Ovary (tissue), 3 donors: ENCODE results near the gene COMTD1.

Experiments used
- CTCF ChIP-seq, 3 donors: fragments of 450-650 bp in 2 of 3; fragments of 200-600 bp in 1 of 3; IDR thresholded peaks; one replicate each; pipeline versions ENCODE4 v1.5.1 to v1.8.0; 2016 to 2022; ENCODE audit warnings: antibody characterized with exemption in 3 of 3, mild to moderate bottlenecking in 1 of 3
- EP300 ChIP-seq: sonication (generic); formaldehyde crosslinking; IDR thresholded peaks from one replicate; pipeline ENCODE4 v1.6.1; 2017; ENCODE audit warnings: antibody characterized with exemption
- POLR2A ChIP-seq: fragments of 450-650 bp; IDR thresholded peaks from one replicate; pipeline ENCODE4 v1.6.1; 2017; ENCODE audit warnings: antibody characterized with exemption, mild to moderate bottlenecking, moderate library complexity
- donor health status: DM: no; HTN: no; CAD: no.

- TF ChIP-seq CTCF (IDR thresholded peaks at IDR 0.05) (no peak), POLR2A (no peak), EP300 (no peak)
These were observed 12.2 kb downstream of the COMTD1 start for GRCh38 chr10:75223507-75223906.
